K562 (cell line): ENCODE results near the gene SH3BP5. TPM values are rescaled to one million over a fixed set of nuclear protein-coding genes. Genes with fewer than 3 reads are reported as not detected.

Source experiments
- POLR3G ChIP-seq: IDR thresholded peaks from 2 replicates; pipeline ENCODE4 v1.6.1; 2011; ENCODE audit not compliant: insufficient read length, insufficient replicate concordance; ENCODE audit errors: extremely low read depth
- ZBED1 ChIP-seq: IDR thresholded peaks from 2 replicates; pipeline ENCODE4 v1.6.1; 2014
- ZBTB17 ChIP-seq: fragments of 450-650 bp; formaldehyde crosslinking; IDR thresholded peaks from 2 replicates; pipeline ENCODE4 v1.4.0; 2020; ENCODE audit warnings: mild to moderate bottlenecking
- polyA plus RNA-seq, 8 experiments: library from polyadenylated mRNA; depleted of rRNA in 4 of 8; stranded (reverse) in 5 of 8; unstranded in 3 of 8; fragments of >200 nt; fragmentation: Nextera tagmentation in 2 of 8; fragmentation: Illumina TruSeq in 1 of 8; extraction: Ambion mirVana in 2 of 8; extraction: Trizol in 1 of 8; gene quantifications; 2 replicates each; pipeline versions ENCODE4 v1.2.1 to v1.2.3, GENCODE V29; 2011 to 2014; ENCODE audit warnings: inconsistent platforms in 1 of 8, missing spikeins in 1 of 8
- total RNA-seq, 7 experiments: library from RNA; depleted of rRNA in 6 of 7; stranded (reverse); fragments of >200 nt in 6 of 7; fragmentation: Illumina TruSeq in 2 of 7; extraction: Trizol in 2 of 7; gene quantifications; 2 replicates each; pipeline versions ENCODE4 v1.2.1 to v1.2.3, GENCODE V29; 2011 to 2021; ENCODE audit warnings: low replicate concordance in 1 of 7
- TF ChIP-seq, protein P1 (sequence below): fragments of 200-600 bp; sonication (generic); IDR thresholded peaks from one replicate; pipeline ENCODE4 v1.6.1; 2012; ENCODE audit warnings: mild to moderate bottlenecking, low read depth, low read length, inconsistent platforms
- TF ChIP-seq, protein P2 (sequence below), 2 experiments: fragments of 150-350 bp in 1 of 2; IDR thresholded peaks; 2 replicates each; pipeline ENCODE4 v1.6.1; 2012 to 2016; ENCODE audit warnings: low read depth in 2 of 2, low read length in 2 of 2, mild to moderate bottlenecking in 1 of 2, moderate library complexity in 1 of 2
- TF ChIP-seq, protein P3 (sequence below), 2 experiments: fragments of 450-650 bp; conservative IDR thresholded peaks; 2 replicates each; pipeline ENCODE4 v1.6.1; 2017; ENCODE audit warnings: mild to moderate bottlenecking in 2 of 2, moderate library complexity in 2 of 2

SH3BP5 gene
- total and polyA plus RNA-seq, 9 of the 15 experiments (the other 6 are each of a cell fraction or from before 2014, with no cell fraction given), result 2.9 to 29.0 (median 14.9) TPM

DNA sequence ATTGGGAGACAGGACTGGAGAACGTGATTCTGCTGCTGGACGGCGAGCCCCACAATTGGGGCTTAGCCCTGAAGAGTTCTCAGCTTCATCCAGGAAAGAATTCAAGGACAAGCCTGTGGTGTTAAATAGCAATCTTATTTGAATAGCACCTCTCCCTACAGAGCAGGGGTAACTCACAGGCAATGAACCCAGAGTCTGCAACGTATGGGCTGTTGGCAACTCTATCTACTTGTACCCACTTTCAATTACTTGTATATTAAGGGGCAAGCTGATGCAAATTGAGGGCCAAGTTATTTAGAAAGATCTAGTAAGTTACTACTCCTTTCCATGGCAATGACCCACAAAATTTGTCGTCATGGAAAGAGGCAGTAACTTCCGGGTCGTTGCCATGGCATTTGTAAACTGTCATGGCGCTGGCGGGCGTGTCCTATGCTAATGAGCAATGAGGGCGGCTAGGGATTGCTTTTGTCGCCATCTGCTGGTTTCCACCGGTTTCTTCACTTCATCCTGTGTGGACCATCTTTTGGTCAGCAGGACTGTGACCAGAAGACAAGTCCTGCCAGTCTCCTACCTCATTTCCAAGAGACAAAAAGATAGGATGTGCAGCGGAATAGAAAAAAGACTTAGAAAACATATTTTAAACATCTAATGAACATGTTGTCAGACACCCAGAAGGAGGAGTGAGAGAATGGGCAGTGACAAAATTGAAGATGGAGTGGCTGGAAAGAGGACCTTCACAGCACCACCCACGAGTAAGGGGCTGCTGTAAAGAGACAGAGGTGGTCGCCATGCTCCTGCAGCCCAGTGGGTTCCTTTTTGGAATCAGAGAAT, 45.8 kb upstream of the SH3BP5 start (continued):
- TF ChIP-seq, protein P1, sequence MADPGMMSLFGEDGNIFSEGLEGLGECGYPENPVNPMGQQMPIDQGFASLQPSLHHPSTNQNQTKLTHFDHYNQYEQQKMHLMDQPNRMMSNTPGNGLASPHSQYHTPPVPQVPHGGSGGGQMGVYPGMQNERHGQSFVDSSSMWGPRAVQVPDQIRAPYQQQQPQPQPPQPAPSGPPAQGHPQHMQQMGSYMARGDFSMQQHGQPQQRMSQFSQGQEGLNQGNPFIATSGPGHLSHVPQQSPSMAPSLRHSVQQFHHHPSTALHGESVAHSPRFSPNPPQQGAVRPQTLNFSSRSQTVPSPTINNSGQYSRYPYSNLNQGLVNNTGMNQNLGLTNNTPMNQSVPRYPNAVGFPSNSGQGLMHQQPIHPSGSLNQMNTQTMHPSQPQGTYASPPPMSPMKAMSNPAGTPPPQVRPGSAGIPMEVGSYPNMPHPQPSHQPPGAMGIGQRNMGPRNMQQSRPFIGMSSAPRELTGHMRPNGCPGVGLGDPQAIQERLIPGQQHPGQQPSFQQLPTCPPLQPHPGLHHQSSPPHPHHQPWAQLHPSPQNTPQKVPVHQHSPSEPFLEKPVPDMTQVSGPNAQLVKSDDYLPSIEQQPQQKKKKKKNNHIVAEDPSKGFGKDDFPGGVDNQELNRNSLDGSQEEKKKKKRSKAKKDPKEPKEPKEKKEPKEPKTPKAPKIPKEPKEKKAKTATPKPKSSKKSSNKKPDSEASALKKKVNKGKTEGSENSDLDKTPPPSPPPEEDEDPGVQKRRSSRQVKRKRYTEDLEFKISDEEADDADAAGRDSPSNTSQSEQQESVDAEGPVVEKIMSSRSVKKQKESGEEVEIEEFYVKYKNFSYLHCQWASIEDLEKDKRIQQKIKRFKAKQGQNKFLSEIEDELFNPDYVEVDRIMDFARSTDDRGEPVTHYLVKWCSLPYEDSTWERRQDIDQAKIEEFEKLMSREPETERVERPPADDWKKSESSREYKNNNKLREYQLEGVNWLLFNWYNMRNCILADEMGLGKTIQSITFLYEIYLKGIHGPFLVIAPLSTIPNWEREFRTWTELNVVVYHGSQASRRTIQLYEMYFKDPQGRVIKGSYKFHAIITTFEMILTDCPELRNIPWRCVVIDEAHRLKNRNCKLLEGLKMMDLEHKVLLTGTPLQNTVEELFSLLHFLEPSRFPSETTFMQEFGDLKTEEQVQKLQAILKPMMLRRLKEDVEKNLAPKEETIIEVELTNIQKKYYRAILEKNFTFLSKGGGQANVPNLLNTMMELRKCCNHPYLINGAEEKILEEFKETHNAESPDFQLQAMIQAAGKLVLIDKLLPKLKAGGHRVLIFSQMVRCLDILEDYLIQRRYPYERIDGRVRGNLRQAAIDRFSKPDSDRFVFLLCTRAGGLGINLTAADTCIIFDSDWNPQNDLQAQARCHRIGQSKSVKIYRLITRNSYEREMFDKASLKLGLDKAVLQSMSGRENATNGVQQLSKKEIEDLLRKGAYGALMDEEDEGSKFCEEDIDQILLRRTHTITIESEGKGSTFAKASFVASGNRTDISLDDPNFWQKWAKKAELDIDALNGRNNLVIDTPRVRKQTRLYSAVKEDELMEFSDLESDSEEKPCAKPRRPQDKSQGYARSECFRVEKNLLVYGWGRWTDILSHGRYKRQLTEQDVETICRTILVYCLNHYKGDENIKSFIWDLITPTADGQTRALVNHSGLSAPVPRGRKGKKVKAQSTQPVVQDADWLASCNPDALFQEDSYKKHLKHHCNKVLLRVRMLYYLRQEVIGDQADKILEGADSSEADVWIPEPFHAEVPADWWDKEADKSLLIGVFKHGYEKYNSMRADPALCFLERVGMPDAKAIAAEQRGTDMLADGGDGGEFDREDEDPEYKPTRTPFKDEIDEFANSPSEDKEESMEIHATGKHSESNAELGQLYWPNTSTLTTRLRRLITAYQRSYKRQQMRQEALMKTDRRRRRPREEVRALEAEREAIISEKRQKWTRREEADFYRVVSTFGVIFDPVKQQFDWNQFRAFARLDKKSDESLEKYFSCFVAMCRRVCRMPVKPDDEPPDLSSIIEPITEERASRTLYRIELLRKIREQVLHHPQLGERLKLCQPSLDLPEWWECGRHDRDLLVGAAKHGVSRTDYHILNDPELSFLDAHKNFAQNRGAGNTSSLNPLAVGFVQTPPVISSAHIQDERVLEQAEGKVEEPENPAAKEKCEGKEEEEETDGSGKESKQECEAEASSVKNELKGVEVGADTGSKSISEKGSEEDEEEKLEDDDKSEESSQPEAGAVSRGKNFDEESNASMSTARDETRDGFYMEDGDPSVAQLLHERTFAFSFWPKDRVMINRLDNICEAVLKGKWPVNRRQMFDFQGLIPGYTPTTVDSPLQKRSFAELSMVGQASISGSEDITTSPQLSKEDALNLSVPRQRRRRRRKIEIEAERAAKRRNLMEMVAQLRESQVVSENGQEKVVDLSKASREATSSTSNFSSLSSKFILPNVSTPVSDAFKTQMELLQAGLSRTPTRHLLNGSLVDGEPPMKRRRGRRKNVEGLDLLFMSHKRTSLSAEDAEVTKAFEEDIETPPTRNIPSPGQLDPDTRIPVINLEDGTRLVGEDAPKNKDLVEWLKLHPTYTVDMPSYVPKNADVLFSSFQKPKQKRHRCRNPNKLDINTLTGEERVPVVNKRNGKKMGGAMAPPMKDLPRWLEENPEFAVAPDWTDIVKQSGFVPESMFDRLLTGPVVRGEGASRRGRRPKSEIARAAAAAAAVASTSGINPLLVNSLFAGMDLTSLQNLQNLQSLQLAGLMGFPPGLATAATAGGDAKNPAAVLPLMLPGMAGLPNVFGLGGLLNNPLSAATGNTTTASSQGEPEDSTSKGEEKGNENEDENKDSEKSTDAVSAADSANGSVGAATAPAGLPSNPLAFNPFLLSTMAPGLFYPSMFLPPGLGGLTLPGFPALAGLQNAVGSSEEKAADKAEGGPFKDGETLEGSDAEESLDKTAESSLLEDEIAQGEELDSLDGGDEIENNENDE, result no peak
- no peak for TF ChIP-seq ZBTB17
- TF ChIP-seq, protein P2, sequence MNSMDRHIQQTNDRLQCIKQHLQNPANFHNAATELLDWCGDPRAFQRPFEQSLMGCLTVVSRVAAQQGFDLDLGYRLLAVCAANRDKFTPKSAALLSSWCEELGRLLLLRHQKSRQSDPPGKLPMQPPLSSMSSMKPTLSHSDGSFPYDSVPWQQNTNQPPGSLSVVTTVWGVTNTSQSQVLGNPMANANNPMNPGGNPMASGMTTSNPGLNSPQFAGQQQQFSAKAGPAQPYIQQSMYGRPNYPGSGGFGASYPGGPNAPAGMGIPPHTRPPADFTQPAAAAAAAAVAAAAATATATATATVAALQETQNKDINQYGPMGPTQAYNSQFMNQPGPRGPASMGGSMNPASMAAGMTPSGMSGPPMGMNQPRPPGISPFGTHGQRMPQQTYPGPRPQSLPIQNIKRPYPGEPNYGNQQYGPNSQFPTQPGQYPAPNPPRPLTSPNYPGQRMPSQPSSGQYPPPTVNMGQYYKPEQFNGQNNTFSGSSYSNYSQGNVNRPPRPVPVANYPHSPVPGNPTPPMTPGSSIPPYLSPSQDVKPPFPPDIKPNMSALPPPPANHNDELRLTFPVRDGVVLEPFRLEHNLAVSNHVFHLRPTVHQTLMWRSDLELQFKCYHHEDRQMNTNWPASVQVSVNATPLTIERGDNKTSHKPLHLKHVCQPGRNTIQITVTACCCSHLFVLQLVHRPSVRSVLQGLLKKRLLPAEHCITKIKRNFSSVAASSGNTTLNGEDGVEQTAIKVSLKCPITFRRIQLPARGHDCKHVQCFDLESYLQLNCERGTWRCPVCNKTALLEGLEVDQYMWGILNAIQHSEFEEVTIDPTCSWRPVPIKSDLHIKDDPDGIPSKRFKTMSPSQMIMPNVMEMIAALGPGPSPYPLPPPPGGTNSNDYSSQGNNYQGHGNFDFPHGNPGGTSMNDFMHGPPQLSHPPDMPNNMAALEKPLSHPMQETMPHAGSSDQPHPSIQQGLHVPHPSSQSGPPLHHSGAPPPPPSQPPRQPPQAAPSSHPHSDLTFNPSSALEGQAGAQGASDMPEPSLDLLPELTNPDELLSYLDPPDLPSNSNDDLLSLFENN (IDR thresholded peaks at IDR 0.05; ENCODE audit: low read depth in 2 of 2, low read length in 2 of 2), result peak in 1 of 2 experiments; percentile 83; a peak in 2 of 4 replicates
- TF ChIP-seq, protein P3, sequence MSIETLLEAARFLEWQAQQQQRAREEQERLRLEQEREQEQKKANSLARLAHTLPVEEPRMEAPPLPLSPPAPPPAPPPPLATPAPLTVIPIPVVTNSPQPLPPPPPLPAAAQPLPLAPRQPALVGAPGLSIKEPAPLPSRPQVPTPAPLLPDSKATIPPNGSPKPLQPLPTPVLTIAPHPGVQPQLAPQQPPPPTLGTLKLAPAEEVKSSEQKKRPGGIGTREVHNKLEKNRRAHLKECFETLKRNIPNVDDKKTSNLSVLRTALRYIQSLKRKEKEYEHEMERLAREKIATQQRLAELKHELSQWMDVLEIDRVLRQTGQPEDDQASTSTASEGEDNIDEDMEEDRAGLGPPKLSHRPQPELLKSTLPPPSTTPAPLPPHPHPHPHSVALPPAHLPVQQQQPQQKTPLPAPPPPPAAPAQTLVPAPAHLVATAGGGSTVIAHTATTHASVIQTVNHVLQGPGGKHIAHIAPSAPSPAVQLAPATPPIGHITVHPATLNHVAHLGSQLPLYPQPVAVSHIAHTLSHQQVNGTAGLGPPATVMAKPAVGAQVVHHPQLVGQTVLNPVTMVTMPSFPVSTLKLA (conservative IDR thresholded peaks at IDR 0.05), result peak; percentile 81 to 91
- TF ChIP-seq ZBED1, result no peak
- TF ChIP-seq POLR3G, result no peak
